HCEC 1CT (cell line): ENCODE data around the gene LRTM1.

ENCODE experiments used
- DNase-seq: peaks from one replicate; pipeline ENCODE4 v3.0.0-alpha.2; 2017

Gene LRTM1

GRCh38 chr3:54928046-54928770, at the start of gene LRTM1:
LRTM1 (minus strand) TSS chr3:54928059; CDS start chr3:54927911, 148 bp downstream.
- no peak for DNase-seq

- DNase-seq = no peak
Observed at GRCh38 chr3:54977439-54977838, 49.6 kb upstream of the LRTM1 start.

GRCh38 chr3:54970895-54971294, 43.0 kb upstream of the LRTM1 start:
- DNase-seq = peak; percentile 22

- no peak for DNase-seq
Observed at GRCh38 chr3:54969652-54970051, 41.8 kb upstream of the LRTM1 start.

- DNase-seq = peak; percentile 53
Observed at GRCh38 chr3:54968546-54969172, 40.8 kb upstream of the LRTM1 start.

GRCh38 chr3:54967731-54968161, 39.9 kb upstream of the LRTM1 start:
- peak; percentile 57 for DNase-seq

- no peak for DNase-seq
Observed at GRCh38 chr3:54966979-54967378, 39.1 kb upstream of the LRTM1 start.

- peak; percentile 83 for DNase-seq
Observed at GRCh38 chr3:54965746-54966145, 37.9 kb upstream of the LRTM1 start.

GRCh38 chr3:54964081-54964480, 36.2 kb upstream of the LRTM1 start:
- DNase-seq = no peak

- DNase-seq = no peak
Observed at GRCh38 chr3:54963641-54964040, 35.8 kb upstream of the LRTM1 start.

GRCh38 chr3:54962200-54962599, 34.3 kb upstream of the LRTM1 start:
- DNase-seq = no peak

GRCh38 chr3:54960701-54961100, 32.8 kb upstream of the LRTM1 start:
- DNase-seq = no peak

GRCh38 chr3:54960082-54960481, 32.2 kb upstream of the LRTM1 start:
- DNase-seq = no peak

- no peak for DNase-seq
Observed at GRCh38 chr3:54957711-54958110, 29.9 kb upstream of the LRTM1 start.

- DNase-seq = no peak
Observed at GRCh38 chr3:54955941-54956340, 28.1 kb upstream of the LRTM1 start.

- no peak for DNase-seq
Observed at GRCh38 chr3:54955496-54955895, 27.6 kb upstream of the LRTM1 start.

- DNase-seq = no peak
Observed at GRCh38 chr3:54954521-54954920, 26.7 kb upstream of the LRTM1 start.

- peak; percentile 83 for DNase-seq
Observed at GRCh38 chr3:54954022-54954421, 26.2 kb upstream of the LRTM1 start.

- peak; percentile 89 for DNase-seq
Observed at GRCh38 chr3:54951405-54951804, 23.5 kb upstream of the LRTM1 start.

GRCh38 chr3:54950391-54951003, 22.6 kb upstream of the LRTM1 start:
- no peak for DNase-seq

GRCh38 chr3:54949491-54950044, 21.7 kb upstream of the LRTM1 start:
- no peak for DNase-seq

GRCh38 chr3:54941690-54942362, 14.0 kb upstream of the LRTM1 start:
- no peak for DNase-seq

GRCh38 chr3:54940971-54941370, 13.1 kb upstream of the LRTM1 start:
- no peak for DNase-seq
